Measurements from ENCODE around the gene CYB561A3.

Gene CYB561A3

GRCh38 chr11:61302550-61302949 lies 59.1 kb downstream of the CYB561A3 start:
- no peak for DNase-seq (ENCODE audit: low spot score)
- TF ChIP-seq, protein P1, sequence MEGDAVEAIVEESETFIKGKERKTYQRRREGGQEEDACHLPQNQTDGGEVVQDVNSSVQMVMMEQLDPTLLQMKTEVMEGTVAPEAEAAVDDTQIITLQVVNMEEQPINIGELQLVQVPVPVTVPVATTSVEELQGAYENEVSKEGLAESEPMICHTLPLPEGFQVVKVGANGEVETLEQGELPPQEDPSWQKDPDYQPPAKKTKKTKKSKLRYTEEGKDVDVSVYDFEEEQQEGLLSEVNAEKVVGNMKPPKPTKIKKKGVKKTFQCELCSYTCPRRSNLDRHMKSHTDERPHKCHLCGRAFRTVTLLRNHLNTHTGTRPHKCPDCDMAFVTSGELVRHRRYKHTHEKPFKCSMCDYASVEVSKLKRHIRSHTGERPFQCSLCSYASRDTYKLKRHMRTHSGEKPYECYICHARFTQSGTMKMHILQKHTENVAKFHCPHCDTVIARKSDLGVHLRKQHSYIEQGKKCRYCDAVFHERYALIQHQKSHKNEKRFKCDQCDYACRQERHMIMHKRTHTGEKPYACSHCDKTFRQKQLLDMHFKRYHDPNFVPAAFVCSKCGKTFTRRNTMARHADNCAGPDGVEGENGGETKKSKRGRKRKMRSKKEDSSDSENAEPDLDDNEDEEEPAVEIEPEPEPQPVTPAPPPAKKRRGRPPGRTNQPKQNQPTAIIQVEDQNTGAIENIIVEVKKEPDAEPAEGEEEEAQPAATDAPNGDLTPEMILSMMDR (IDR thresholded peaks at IDR 0.05; ENCODE audit: extremely low read depth, missing control alignments) = no peak

All from GM20000 (cell line).